GM21825 (cell line): ENCODE results near the gene DISC1.
"Not testable (repeated sequence)": the region's sequence is repeated elsewhere in the genome, so short reads cannot be mapped to it uniquely, and the experiment has no call there.

Source experiments
- ATAC-seq: cut with Tn5 transposase; IDR thresholded peaks from one replicate; pipeline ENCODE4 v1.9.1; 2021; ENCODE audit warnings: mild to moderate bottlenecking, moderate library complexity; ENCODE audit not compliant: unreplicated experiment

Gene DISC1

DNA sequence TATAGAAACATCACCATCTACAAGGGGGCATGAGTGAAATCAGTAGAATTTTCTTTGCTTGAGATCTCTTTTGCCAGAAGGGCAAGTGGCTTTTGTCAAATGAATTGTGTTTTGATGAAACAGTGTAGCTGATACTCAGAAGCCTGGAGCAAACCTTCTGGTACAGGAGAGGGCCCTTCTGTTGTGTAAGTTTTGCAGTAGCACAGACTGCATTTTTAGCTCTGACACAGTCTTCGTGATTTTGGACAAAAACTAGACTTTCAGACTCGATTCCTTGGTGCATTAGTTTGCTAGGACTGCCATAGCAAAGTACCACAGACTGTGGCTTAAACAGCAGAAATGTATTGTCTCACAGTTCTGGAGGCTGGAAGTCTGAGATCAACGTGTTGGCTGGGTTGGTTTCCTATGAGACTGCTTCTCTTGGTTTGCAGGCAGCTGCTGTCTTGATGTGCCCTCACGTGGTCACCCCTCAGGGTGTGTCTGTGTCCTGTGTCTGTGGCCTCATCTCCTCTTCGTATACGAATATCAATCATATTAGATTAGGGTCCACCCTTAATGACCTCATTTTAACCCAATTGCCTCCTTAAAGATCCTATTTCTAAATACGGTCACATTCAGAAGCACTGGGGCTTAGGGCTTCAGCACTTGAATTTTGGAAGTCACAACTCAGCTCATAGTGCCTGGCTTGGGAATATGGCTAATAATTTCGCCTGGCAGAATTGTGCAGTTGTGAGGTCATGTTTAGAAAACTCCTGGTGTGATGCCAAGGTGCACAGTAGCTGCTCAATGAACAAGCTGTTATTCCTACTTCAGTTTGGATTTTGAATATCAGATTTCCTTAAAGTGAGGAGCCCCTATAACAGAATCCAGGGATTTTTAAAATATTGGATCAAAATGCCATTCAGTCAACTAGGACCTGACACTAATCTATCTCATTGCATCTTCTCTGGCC lies 21.2 kb upstream of the DISC1 start:
- ATAC-seq, result no peak

- ATAC-seq, result no peak
Observed at GRCh38 chr1:231606712-231607111, 19.9 kb upstream of the DISC1 start.

DNA sequence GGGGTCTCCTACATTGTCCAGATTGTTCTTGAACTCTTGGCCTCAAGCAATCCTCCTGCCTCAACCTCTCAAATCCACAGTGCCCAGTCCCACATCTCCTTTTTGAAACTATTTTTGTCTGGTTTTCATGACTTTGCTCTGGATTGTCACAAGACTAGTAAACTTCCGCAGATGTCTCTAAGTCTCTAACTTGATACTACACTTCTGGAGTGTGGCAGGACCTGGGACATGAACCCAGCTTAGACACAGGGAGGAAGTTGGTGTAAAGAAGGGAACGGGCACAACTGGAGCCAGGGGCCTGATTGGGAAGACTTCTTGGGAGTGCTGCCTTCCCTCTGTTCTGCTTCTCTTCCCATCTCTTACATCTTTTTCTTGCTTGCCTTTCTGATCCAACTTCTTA lies 16.2 kb upstream of the DISC1 start:
- ATAC-seq, result no peak

DNA sequence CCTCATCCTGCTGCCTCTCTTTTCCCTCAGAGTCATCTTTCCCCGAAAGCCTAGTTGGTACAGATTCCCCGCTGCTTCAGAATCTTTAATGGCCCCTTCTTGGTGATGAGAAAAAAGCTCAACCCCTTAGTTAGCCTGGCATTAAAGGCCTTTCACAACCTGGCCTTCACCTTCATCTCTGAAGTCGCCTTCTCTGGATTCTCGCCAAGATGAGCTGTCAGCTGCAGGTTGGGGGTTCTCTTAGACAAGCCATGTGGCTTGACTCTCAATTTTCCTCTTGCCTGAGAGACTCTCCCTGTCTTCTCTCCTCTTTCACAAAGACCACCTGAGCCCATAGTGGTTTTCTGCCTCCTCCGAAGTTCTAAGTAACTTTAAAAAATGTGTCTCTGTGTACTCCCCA lies 15.5 kb upstream of the DISC1 start:
- no peak for ATAC-seq

DNA sequence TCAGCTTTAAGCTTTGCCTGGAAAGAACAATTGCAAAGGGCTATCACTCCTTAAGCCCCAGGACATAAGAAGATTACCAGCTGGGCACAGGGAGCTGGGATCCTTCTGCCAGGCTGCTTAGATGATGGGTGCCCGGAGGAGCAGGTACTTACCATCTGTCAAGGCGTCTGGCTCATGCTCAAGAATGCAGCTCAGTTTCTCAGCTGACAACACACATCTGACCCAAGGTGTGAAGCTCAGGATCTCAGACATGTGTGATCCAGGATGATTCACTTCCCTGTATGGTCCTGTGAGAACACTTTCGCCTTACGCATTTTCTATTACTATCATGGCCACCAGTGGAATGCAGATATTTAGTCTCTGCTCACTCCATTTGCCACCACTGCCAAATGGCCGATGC lies 14.7 kb upstream of the DISC1 start:
- ATAC-seq, result no peak

DNA sequence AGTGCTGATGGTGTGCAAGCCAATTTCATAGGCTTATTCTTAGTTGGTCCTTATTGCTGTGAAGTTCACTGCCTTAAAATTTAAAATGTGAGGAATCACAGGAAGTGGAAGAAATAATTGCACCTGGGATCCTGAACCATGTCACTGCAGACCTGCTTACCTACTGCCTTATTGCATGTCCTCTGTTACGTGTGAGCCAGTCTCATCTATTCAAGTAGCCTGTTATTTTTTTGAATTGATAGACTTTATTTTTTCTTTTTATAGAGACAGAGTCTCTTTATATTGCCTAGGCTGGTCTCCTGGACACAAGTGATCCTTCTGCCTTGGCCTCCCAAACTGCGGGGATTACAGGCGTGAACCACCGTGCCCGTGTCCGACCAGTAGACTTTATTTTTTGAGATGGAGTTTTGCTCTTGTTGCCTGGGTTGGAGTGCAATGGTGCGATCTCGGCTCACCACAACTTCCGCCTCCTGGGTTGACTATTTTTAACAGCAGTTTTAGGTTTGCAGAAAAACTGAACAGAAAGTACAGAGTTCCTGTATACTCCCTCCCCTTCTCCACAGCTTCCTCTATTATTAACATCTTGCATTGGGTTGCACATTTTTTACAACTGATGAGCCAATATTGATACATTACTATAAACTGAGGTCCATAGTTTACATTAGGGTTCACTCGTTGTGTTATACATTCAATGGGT lies 14.0 kb upstream of the DISC1 start:
- peak; percentile 96 for ATAC-seq

GRCh38 chr1:231613419-231614349 lies 12.9 kb upstream of the DISC1 start:
- ATAC-seq, result no peak

DNA sequence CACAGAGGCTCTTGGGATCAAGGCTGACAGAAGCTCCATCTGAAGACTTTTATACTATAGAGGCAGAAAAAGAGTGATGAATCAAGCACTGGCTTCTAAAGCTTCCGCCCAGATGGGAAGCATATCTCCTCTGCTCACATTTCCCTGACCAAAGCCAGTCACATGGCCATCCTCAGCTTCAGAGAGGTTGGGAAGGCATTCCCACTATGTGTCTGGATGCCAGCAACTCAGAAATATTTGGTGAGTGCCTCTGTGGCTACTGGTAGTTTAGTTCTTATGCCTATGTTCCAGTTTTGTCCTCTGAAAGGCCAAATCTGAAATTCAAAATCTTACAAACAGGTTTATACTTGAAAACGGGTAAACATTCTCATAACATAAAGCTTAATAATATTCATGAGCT lies 9.9 kb upstream of the DISC1 start:
- no peak for ATAC-seq

GRCh38 chr1:231618609-231619256 lies 7.9 kb upstream of the DISC1 start:
- ATAC-seq, result no peak

- ATAC-seq, result no peak
Observed at GRCh38 chr1:231619257-231619634, 7.3 kb upstream of the DISC1 start.

GRCh38 chr1:231625042-231625441 lies 1.5 kb upstream of the DISC1 start:
- not testable (repeated sequence) for ATAC-seq

- ATAC-seq, result no peak
Observed at GRCh38 chr1:231625975-231626534, 535 bp upstream of the DISC1 start.

- ATAC-seq, result peak; percentile 79
Observed at GRCh38 chr1:231626951-231627614, 493 bp downstream of the DISC1 start.

DNA sequence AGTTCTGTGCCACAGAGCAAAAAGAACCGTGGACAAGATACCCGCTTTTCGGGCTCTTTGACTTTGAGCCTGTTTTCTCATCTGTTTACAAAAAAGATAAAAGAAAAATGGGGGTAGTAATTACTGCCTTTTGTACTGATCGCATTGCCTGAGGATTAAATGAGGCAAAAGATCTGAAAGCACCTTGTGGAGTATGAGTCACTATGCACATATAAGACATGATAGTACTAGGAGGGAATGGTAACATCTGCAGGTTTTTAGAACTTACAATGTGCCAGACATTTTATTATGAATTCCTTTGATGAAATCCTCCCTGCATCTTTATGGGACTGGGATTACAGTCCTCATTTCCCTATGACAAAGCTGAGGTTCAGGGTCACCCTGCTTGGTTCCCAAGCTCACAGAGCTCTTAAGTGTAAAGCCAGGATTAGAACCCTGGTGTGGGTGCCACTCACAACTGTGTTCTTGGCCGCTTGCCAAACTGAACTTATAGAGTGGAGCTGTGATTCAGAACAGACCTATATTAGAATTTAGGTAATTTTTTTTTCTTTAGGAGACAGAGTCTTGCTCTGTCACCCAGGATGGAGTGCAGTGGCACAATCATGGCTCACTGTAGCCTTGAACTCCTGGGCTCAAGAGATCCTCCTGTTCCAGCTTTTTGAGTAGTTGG lies 1.8 kb downstream of the DISC1 start:
- no peak for ATAC-seq

DNA sequence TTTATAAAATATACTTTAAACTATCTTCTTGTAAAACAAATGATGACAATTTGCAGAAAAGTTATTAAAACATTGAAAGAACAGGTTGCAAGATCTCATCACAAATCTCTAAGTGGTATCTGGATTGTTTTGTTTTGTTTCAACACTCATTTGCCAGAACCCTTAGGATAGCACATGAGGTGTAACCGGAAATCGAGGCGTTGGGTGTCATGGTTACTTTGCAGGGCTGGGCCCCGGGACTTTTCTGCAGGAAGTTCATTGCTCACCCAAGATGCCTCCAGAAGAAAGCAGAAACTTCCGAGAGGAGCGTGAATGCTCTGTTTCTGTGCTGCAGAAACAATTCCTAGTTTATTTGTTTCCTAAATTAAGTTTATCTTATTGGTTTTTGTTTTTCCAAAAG lies 2.5 kb downstream of the DISC1 start:
- no peak for ATAC-seq

DNA sequence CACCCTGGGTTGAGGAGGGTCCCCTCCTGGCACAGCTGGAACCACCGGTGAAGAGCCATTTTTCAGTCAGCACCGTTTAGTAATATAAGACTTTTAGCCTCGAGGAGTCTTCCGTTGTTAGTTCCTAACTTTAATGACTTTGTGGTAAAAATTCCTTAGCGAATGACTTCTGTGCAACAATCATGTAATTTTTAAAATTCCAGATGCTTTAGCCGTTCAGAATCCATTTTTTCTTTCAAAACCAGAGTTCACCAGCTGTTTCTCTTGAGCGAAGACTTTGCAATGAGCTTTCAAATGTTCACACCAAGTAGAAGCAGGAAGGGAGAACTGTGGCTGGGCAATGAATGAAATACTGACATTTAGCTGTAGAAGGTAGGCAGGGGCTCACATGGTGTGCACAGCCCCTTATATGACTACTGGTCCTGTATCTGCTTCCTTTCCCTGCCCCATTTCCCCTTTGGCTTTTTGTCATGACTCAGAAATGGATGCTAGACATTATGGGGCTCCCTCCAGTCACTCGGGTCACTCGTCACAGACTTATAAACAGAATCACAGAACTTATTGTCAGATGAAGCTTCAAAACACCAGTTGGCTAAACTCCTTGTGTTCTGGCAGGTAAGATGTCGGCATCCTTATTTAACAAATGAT lies 4.1 kb downstream of the DISC1 start:
- no peak for ATAC-seq

GRCh38 chr1:231631717-231632116 lies 5.1 kb downstream of the DISC1 start:
- ATAC-seq, result no peak

DNA sequence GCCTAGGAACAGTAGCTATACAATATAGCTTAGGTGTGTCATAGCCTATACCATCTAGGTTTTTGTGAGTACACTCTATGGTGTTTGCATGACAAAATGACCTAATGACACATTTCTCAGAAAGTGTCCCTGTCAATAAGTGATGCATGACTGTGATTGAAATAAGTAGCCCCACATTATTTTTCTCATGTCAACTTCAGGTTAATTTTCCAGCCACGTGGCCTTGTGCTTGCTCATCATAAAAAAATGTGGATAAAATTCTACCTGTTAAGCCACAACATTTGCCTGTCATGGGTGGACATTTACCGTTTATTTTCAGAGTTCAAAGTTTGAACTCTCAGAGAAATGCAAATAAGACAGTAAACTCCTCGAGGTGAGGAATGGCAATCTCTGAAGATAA lies 5.5 kb downstream of the DISC1 start:
- no peak for ATAC-seq
